HFF-Myc (cell line): Measurements from ENCODE around the gene ZNF410.

Source experiments
- DNase-seq: peaks from one replicate; pipeline ENCODE4 v3.0.0-alpha.2; 2011; ENCODE audit warnings: low read depth; ENCODE audit errors: extremely low read depth
- H3K4me3 ChIP-seq: replicated peaks from 2 replicates; pipeline ENCODE4 v1.5.1; 2011; ENCODE audit warnings: low read depth, mild to moderate bottlenecking, control low read depth, low read length
- CTCF ChIP-seq: IDR thresholded peaks from 2 replicates; pipeline ENCODE4 v1.5.1; 2012; ENCODE audit warnings: mild to moderate bottlenecking, low read depth, low read length, control low read depth; ENCODE audit errors: missing control alignments

The ZNF410 gene

DNA sequence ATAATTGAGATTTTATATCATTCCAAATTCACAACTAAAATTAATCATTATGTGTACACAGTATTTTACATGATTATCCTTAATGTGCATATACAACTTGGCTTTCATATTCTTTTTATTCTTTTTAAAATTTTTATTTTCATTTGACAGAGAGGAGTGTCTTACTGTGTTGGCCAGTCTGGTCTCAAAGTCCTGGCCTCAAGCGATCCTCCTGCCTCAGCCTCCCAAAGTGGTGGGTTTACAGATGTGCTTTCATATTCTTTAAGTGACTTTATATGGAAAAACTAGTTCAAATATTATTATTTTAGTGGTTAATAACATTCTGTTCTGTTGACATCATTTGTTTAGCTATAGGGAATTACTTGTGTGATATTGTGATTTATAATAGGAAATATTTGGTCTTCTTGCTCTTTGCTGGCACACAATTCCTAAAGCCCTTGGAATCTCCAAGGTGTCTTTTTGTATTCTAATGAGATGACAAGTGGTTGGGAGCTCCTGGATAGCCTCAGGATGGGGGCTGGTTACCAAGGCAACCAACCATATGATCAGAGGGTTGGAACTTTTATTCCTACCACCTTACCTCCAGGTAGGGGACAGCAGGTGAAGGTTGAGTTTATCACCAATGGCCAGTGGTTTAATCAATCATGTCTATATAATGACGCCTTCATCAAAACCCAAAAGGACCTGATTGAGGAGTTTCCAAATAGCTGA, 16.0 kb upstream of the ZNF410 start:
- no peak for DNase-seq
- no peak overlapping the region for H3K4me3 ChIP-seq
- no peak for TF ChIP-seq CTCF

DNA sequence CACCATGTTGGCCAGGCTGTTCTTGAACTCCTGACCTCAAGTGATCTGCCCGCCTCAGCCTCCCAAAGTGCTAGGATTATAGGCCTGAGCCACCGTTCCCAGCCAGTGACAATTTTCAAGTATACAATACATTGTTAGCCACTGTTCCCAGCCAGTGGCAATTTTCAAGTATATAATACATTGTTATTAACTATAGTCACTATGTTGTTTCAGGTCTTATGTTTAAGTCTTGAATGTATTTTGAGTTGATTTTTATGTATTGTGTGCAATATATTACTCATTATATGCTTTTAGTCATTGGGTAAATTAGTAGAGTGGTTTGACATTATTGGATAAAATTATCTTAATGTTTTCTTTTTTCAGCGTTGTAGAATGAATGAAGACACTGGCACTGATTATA, 13.0 kb upstream of the ZNF410 start:
- TF ChIP-seq CTCF: no peak
- no peak for DNase-seq

GRCh38 chr14:73877790-73878189, 8.9 kb upstream of the ZNF410 start:
- no peak for TF ChIP-seq CTCF
- H3K4me3 ChIP-seq: no peak overlapping the region
- no peak for DNase-seq

More for the DNA sequence above, 13.0 kb upstream of the ZNF410 start:
- H3K4me3 ChIP-seq: no peak overlapping the region

- TF ChIP-seq CTCF: no peak
- H3K4me3 ChIP-seq: no peak overlapping the region
- DNase-seq: no peak
These were observed 8.2 kb upstream of the ZNF410 start for GRCh38 chr14:73878436-73878835.

DNA sequence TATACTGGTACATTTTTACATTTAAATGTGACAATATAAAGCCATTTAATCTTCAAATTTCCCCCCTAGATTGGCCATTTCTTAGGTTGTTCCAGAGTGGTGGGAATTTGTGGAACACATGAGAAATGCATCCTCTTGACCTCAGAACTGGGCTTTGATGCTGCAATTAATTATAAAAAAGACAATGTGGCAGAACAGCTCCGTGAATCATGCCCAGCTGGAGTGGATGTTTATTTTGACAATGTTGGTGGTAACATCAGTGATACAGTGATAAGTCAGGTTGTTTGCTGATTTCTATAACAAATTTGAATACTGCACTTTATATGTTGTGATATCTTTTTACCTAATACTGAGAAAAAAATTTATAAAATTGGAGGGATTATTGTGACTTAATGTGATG, 7.6 kb upstream of the ZNF410 start:
- no peak for DNase-seq
- H3K4me3 ChIP-seq: no peak overlapping the region
- TF ChIP-seq CTCF: no peak

GRCh38 chr14:73884438-73885190, 2.0 kb upstream of the ZNF410 start:
- no peak overlapping the region for H3K4me3 ChIP-seq
- no peak for DNase-seq
- no peak for TF ChIP-seq CTCF
